Prostate gland (tissue), 2 donors: ENCODE results near the gene IGF1R.

Experiments
- POLR2A ChIP-seq: fragments of 450-650 bp; IDR thresholded peaks from one replicate; pipeline ENCODE4 v1.6.1; 2016; ENCODE audit warnings: antibody characterized with exemption, mild to moderate bottlenecking
- TF ChIP-seq, protein P1 (sequence below), 4 experiments: fragments of 200-600 bp in 2 of 4; fragments of 450-650 bp in 2 of 4; sonication (generic) in 2 of 4; IDR thresholded peaks; 1 replicate in 3 of 4; 2 replicates in 1 of 4; pipeline ENCODE4 v1.5.1; 2016 to 2019; ENCODE audit warnings: antibody characterized with exemption in 4 of 4, mild to moderate bottlenecking in 2 of 4, moderate library complexity in 2 of 4

GRCh38 chr15:98805434-98806274 is 157.3 kb downstream of the IGF1R start:
- TF ChIP-seq POLR2A: no peak
- TF ChIP-seq, protein P1, sequence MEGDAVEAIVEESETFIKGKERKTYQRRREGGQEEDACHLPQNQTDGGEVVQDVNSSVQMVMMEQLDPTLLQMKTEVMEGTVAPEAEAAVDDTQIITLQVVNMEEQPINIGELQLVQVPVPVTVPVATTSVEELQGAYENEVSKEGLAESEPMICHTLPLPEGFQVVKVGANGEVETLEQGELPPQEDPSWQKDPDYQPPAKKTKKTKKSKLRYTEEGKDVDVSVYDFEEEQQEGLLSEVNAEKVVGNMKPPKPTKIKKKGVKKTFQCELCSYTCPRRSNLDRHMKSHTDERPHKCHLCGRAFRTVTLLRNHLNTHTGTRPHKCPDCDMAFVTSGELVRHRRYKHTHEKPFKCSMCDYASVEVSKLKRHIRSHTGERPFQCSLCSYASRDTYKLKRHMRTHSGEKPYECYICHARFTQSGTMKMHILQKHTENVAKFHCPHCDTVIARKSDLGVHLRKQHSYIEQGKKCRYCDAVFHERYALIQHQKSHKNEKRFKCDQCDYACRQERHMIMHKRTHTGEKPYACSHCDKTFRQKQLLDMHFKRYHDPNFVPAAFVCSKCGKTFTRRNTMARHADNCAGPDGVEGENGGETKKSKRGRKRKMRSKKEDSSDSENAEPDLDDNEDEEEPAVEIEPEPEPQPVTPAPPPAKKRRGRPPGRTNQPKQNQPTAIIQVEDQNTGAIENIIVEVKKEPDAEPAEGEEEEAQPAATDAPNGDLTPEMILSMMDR (IDR thresholded peaks at IDR 0.05): peak in 3 of 4 experiments; percentile 10 to 27 (median 15)
